ENCODE data around the gene CAMKV.

DNA sequence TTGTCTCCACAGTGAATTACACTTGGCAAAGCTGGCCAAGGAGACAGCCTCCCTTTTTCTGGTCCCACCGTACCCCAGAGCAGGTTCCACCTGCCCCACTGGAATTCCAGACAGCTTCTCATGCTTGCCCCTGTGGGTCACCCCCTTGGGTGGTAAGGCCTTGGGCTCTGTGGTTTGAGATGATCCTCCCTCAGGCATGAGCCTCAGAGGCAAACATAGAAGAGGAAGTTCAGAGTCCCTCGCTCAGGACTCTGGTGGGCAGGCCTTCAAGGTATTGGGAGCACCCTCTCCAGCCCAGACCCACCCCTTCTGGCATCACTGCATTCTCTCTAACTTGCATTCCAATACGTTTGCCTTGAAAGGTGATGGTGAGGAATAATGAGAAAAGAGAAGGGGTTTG is 38.4 kb downstream of the CAMKV start:
- TF ChIP-seq GATA3 (IDR thresholded peaks at IDR 0.05; ENCODE audit: low read depth, low read length) (no peak), GATA2 (IDR thresholded peaks at IDR 0.05; ENCODE audit: low read depth, low read length) (no peak)
